Sigmoid colon (tissue), 7 donors: ENCODE measurements around the gene LRRC8D. TPM values are rescaled to one million over a fixed set of nuclear protein-coding genes. Genes with fewer than 3 reads are reported as not detected.
"Not testable (repeated sequence)": the region's sequence is repeated elsewhere in the genome, so short reads cannot be mapped to it uniquely, and the experiment has no call there.

Source experiments
- DNase-seq: peaks from one replicate; pipeline ENCODE4 v3.0.0-alpha.2; 2019
- H3K27ac ChIP-seq, 4 donors: fragments of 200-600 bp; sonication (generic); one replicate each; pipeline ENCODE4 v1.5.1; 2016 to 2019; ENCODE audit warnings: mild to moderate bottlenecking in 1 of 4
- H3K27me3 ChIP-seq, 3 donors: fragments of 200-600 bp; sonication (generic); one replicate each; pipeline ENCODE4 v1.5.1; 2019; ENCODE audit warnings: mild to moderate bottlenecking in 1 of 3
- H3K36me3 ChIP-seq, 4 donors: fragments of 200-600 bp; sonication (generic); one replicate each; pipeline ENCODE4 v1.5.1; 2016 to 2019
- H3K4me1 ChIP-seq, 4 donors: fragments of 200-600 bp; sonication (generic); one replicate each; pipeline ENCODE4 v1.5.1; 2017 to 2019
- H3K4me3 ChIP-seq, 4 donors: fragments of 200-600 bp; sonication (generic); one replicate each; pipeline ENCODE4 v1.5.1; 2017 to 2019; ENCODE audit warnings: mild to moderate bottlenecking in 2 of 4, moderate library complexity in 1 of 4
- H3K9me3 ChIP-seq, 4 donors: fragments of 200-600 bp in 3 of 4; sonication (generic) in 3 of 4; one replicate each; pipeline versions ENCODE4 v1.5.1 to v1.6.1; 2013 to 2019
- EP300 ChIP-seq, 4 donors: sonication (generic); formaldehyde crosslinking; IDR thresholded peaks; one replicate each; pipeline ENCODE4 v1.6.1; 2017; ENCODE audit warnings: antibody characterized with exemption in 4 of 4
- POLR2A ChIP-seq, 2 donors: fragments of 450-650 bp; IDR thresholded peaks; one replicate each; pipeline ENCODE4 v1.6.1; 2016; ENCODE audit warnings: antibody characterized with exemption in 2 of 2, mild to moderate bottlenecking in 2 of 2, moderate library complexity in 2 of 2
- POLR2AphosphoS5 ChIP-seq, 4 donors: sonication (generic); formaldehyde crosslinking; IDR thresholded peaks; one replicate each; pipeline ENCODE4 v1.6.1; 2017; ENCODE audit warnings: antibody characterized with exemption in 4 of 4
- WGBS, 2 donors: extraction: QIAGEN DNeasy Blood & Tissue Kit; methylation state at CpG; one replicate each; pipeline ENCODE4 v1.1.7; 2013; 5-methylcytosine and 5-hydroxymethylcytosine counted together
- intact Hi-C: fragments of 100-400 bp; cut with DNase I; formaldehyde crosslinking; loops from one replicate; pipeline ENCODE4 v1.15.1; 2023
- polyA plus RNA-seq, 3 donors: library from polyadenylated mRNA; stranded (reverse); fragments of 200-250 nt; gene quantifications; one replicate each; pipeline ENCODE4 v1.2.3, GENCODE V29; 2013
- total RNA-seq, 4 donors: library from RNA; depleted of rRNA; stranded (reverse); fragments of >200 nt; gene quantifications; one replicate each; pipeline ENCODE4 v1.1.0, GENCODE V29; 2016
- TF ChIP-seq, protein P1 (sequence below), 4 experiments: fragments of 450-650 bp in 3 of 4; fragments of 200-600 bp in 1 of 4; IDR thresholded peaks; one replicate each; pipeline ENCODE4 v1.5.1; 2016 to 2019; ENCODE audit warnings: antibody characterized with exemption in 4 of 4, mild to moderate bottlenecking in 3 of 4, moderate library complexity in 2 of 4
- donor health status: healthy with polysubstance abuse.
- donor health status: Bipolar disorder and iron deficiency.
- donor health status: healthy.

Gene LRRC8D
- total and polyA plus RNA-seq, 7 donors, result 6.0 to 21.2 (median 9.3) TPM

DNA sequence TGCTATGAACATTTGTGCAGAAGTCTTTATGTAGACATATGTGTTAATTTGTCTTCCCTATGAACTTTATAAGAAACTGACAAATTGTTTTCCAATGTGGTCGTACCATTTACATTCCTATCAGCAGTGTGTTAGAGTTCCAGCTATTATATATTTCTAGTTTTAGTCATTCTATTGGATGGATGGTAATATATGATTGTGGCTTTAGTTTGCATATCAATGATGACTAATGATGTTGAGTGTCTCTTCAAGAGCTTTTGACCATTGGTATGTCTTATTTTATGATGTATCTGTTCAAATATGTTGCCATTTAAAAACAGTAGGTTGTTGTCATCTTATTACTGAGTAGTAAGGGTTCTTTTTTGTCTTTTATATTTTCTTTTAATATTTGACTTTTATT, 157.9 kb downstream of the LRRC8D start:
- Histone ChIP-seq H3K27me3 (no peaks in the 10 kb centered on the region), H3K4me1 (peaks cover 0 to 15% (median 0%) of the 10 kb centered on the region in 4 donors), H3K36me3 (no peaks in the 10 kb centered on the region), H3K27ac (no peak overlapping the region), H3K4me3 (no peak overlapping the region), H3K9me3 (no peaks in the 10 kb centered on the region)
- DNase-seq, result no peak
- TF ChIP-seq EP300 (IDR thresholded peaks at IDR 0.05) (no peak), POLR2AphosphoS5 (IDR thresholded peaks at IDR 0.05) (no peak), POLR2A (IDR thresholded peaks at IDR 0.05) (no peak)
- TF ChIP-seq, protein P1, sequence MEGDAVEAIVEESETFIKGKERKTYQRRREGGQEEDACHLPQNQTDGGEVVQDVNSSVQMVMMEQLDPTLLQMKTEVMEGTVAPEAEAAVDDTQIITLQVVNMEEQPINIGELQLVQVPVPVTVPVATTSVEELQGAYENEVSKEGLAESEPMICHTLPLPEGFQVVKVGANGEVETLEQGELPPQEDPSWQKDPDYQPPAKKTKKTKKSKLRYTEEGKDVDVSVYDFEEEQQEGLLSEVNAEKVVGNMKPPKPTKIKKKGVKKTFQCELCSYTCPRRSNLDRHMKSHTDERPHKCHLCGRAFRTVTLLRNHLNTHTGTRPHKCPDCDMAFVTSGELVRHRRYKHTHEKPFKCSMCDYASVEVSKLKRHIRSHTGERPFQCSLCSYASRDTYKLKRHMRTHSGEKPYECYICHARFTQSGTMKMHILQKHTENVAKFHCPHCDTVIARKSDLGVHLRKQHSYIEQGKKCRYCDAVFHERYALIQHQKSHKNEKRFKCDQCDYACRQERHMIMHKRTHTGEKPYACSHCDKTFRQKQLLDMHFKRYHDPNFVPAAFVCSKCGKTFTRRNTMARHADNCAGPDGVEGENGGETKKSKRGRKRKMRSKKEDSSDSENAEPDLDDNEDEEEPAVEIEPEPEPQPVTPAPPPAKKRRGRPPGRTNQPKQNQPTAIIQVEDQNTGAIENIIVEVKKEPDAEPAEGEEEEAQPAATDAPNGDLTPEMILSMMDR (IDR thresholded peaks at IDR 0.05), result no peak
- intact Hi-C loops, result no loop called here
- 97 to 98% methylated on average over 1 of the region's 1 CpG for WGBS, 2 donors

DNA sequence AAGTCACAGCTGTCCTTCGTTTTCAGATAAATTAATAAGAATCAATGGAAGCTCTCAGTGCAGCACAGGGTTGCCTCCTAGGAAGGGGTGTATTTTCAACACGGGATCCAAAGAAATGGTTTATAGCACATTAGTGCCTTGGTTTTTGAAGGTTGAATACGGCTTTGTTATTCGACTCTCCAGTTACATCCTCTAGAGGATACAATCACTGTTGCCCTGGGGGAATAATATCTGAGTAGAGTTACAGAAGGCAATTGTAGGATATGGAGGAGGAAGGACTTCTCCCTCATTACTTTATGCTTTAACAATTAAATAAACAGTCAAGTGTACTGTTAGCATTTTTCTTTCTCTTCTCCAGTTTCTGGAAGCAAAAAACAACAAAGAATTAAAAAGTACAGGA, 159.8 kb downstream of the LRRC8D start:
- 80 to 86% methylated on average over 4 of the region's 4 CpGs for WGBS, 2 donors
- no peaks in the 10 kb centered on the region for H3K27me3 ChIP-seq
- intact Hi-C loops, result no loop called here

DNA sequence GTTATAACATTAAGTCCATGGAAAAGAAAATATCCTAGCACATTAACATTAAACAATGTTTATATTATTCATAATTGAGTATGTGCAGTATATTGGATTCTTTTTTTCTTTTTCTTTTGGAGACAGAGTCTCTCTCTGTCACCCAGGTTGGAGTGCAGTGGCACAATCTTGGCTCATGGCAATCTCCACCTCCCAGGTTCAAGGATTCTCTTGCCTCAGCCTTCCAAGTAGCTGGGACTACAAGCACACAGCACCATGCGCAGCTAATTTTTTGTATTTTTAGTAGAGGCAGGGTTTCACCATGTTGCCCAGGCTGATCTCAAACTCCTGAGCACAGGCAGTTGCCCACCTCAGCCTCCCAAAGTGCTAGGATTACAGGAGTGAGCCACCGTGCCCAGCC, 162.0 kb downstream of the LRRC8D start:
- H3K4me1 ChIP-seq, H3K4me3 ChIP-seq, H3K36me3 ChIP-seq, H3K9me3 ChIP-seq, H3K27me3 ChIP-seq, intact Hi-C loops, H3K27ac ChIP-seq, DNase-seq: not testable (repeated sequence)
- 94 to 96% methylated on average over 2 of the region's 2 CpGs for WGBS, 2 donors

More for the DNA sequence above, 159.8 kb downstream of the LRRC8D start:
- DNase-seq, result no peak
- Histone ChIP-seq H3K4me3 (no peak overlapping the region), H3K4me1 (peaks cover 0 to 1% (median 0%) of the 10 kb centered on the region in 4 donors), H3K36me3 (no peaks in the 10 kb centered on the region), H3K27ac (no peak overlapping the region), H3K9me3 (no peaks in the 10 kb centered on the region)
- TF ChIP-seq EP300 (IDR thresholded peaks at IDR 0.05) (no peak), POLR2AphosphoS5 (IDR thresholded peaks at IDR 0.05) (no peak), POLR2A (IDR thresholded peaks at IDR 0.05) (no peak)
- TF ChIP-seq, protein P1 (IDR thresholded peaks at IDR 0.05), result no peak

DNA sequence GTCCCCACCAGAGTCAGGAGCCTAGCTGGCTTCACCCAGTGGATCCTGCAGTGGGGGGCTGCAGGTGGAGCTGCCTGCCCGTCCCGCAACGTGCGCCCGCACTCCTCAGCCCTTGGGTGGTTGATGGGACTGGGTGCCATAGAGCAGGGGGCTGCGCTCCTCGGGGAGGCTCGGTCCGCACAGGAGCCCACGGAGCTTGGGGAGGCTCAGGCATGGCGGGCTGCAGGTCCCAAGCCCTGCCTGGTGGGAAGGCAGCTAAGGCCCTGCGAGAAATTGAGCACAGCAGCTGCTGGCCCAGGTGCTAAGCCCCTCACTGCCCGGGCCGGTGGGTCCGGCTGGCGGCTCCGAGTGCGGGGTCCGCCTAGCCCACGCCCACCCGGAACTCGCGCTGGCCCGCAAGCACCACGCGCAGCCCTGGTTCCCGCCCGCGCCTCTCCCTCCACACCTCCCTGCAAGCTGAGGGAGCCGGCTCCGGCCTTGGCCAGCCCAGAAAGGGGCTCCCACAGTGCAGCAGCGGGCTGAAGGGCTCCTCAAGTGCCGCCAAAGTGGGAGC, 163.8 kb downstream of the LRRC8D start:
- 97 to 98% methylated on average over 33 of the region's 33 CpGs for WGBS, 2 donors
- H3K4me3 ChIP-seq, intact Hi-C loops, H3K9me3 ChIP-seq, H3K4me1 ChIP-seq, H3K27me3 ChIP-seq, H3K36me3 ChIP-seq, DNase-seq, H3K27ac ChIP-seq: not testable (repeated sequence)

DNA sequence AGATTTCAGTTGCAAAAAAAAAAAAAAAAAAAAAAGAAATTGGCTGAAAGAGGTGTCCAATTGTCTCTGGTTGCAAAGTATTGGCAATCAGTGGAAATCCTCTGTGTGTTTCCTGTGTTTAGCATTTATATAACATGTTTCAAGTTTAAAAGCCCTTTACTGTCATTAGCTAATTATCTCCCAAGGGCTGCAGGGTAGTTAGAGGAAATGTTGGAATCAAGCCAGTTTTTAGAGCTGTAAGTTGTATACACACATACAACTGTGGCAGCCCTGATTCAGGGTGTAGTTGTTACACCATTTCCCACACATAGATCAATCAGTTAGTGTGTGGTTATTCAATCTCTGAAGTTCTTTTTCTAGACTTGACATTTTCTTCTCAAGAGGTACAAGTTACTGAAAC, 165.2 kb downstream of the LRRC8D start:
- intact Hi-C loops, result loop anchor here (2.0 kb wide), 2 partner anchors 143 to 181 kb away; no protein-coding TSS in a partner anchor
- no peak overlapping the region for H3K4me3 ChIP-seq
- H3K4me1 ChIP-seq, result no peaks in the 10 kb centered on the region
- H3K36me3 ChIP-seq, result no peaks in the 10 kb centered on the region
- DNase-seq, result no peak
- TF ChIP-seq, protein P1 (IDR thresholded peaks at IDR 0.05), result no peak
- no peak for TF ChIP-seq POLR2A (IDR thresholded peaks at IDR 0.05)
- no peak for TF ChIP-seq POLR2AphosphoS5 (IDR thresholded peaks at IDR 0.05)
- no peak for TF ChIP-seq EP300 (IDR thresholded peaks at IDR 0.05)
- H3K9me3 ChIP-seq, result no peaks in the 10 kb centered on the region
- H3K27ac ChIP-seq, result no peak overlapping the region
- H3K27me3 ChIP-seq, result no peaks in the 10 kb centered on the region

Other genes starting within 250 kb of the LRRC8D start
- gene LRRC8C, start 187.9 kb upstream of the LRRC8D start, total RNA-seq, result 1 to 10 TPM; 3.5 to 7.8 (median 5.1) TPM
- gene LRRC8C, start 187.9 kb upstream of the LRRC8D start, polyA plus RNA-seq, result 1 to 10 TPM in 2 of 3 donors, under 1 TPM in 1; 0.69 to 4.1 (median 1.2) TPM
- gene ZNF326, start 174.1 kb downstream of the LRRC8D start, total RNA-seq, result 10 to 100 TPM; 16.0 to 24.4 (median 18.1) TPM
- gene ZNF326, start 174.1 kb downstream of the LRRC8D start, polyA plus RNA-seq, result 10 to 100 TPM; 15.3 to 21.0 (median 15.6) TPM